Measurements from ENCODE around the gene WNK1. TPM values are rescaled to one million over a fixed set of nuclear protein-coding genes. Genes with fewer than 3 reads are reported as not detected.

WNK1 gene
- polyA plus RNA-seq, 1 experiment, result 38.0 TPM

- no peak for TF ChIP-seq CTCF (IDR thresholded peaks at IDR 0.05; ENCODE audit: low read depth, low read length)
- ChIA-PET POLR2A (no interaction called here), CTCF (interaction anchor here (1.1 kb wide), 1 partner anchor 20 kb away, joined by 3 read pairs; no protein-coding TSS in a partner anchor)
- H3K9me3 ChIP-seq (ENCODE audit: control insufficient read depth, insufficient read depth, low read length), result no peaks in the 10 kb centered on the region
- no peak overlapping the region for H3K27ac ChIP-seq (ENCODE audit: low read depth, low read length)
- DNase-seq (ENCODE audit: low read depth, low spot score), result no peak
- no peak overlapping the region for H3K4me3 ChIP-seq (ENCODE audit: low read depth, low read length)
- peaks cover 3% of the 10 kb centered on the region for H3K27me3 ChIP-seq (ENCODE audit: control insufficient read depth, insufficient read depth, low read length)
Observed at GRCh38 chr12:730550-730949, 21.8 kb upstream of the WNK1 start.

- TF ChIP-seq CTCF (IDR thresholded peaks at IDR 0.05; ENCODE audit: low read depth, low read length), result no peak
- ChIA-PET POLR2A (no interaction called here), CTCF (interaction anchor here (5.8 kb wide), 1 partner anchor 14 kb away, joined by 41 read pairs; the partner anchor contains the start of gene WNK1)
- no peak for DNase-seq (ENCODE audit: low read depth, low spot score)
- H3K27ac ChIP-seq (ENCODE audit: low read depth, low read length), result no peak overlapping the region
- H3K4me3 ChIP-seq (ENCODE audit: low read depth, low read length), result no peak overlapping the region
- no peaks in the 10 kb centered on the region for H3K9me3 ChIP-seq (ENCODE audit: control insufficient read depth, insufficient read depth, low read length)
- H3K27me3 ChIP-seq (ENCODE audit: control insufficient read depth, insufficient read depth, low read length), result peaks cover 2% of the 10 kb centered on the region
Observed at GRCh38 chr12:737122-737739, 15.1 kb upstream of the WNK1 start.

GRCh38 chr12:738712-739111, 13.7 kb upstream of the WNK1 start:
- Histone ChIP-seq H3K27me3 (ENCODE audit: control insufficient read depth, insufficient read depth, low read length) (peaks cover 2% of the 10 kb centered on the region), H3K27ac (ENCODE audit: low read depth, low read length) (no peak overlapping the region), H3K4me3 (ENCODE audit: low read depth, low read length) (no peak overlapping the region), H3K9me3 (ENCODE audit: control insufficient read depth, insufficient read depth, low read length) (no peaks in the 10 kb centered on the region)
- ChIA-PET CTCF (interaction anchor here (0.6 to 5.8 kb wide), 2 partner anchors 12 to 189 kb away, joined by 3 to 41 read pairs; partner anchors contain the start of gene WNK1), POLR2A (interaction anchor here (0.5 kb wide), 1 partner anchor 184 kb away, joined by 4 read pairs; no protein-coding TSS in a partner anchor)
- no peak for DNase-seq (ENCODE audit: low read depth, low spot score)
- TF ChIP-seq CTCF (IDR thresholded peaks at IDR 0.05; ENCODE audit: low read depth, low read length), result no peak

GRCh38 chr12:739349-739748, 13.0 kb upstream of the WNK1 start:
- CTCF ChIA-PET, result interaction anchor here (5.8 kb wide), 1 partner anchor 12 kb away, joined by 41 read pairs; the partner anchor contains the start of gene WNK1
- H3K27ac ChIP-seq (ENCODE audit: low read depth, low read length), result no peak overlapping the region
- no peak for DNase-seq (ENCODE audit: low read depth, low spot score)
- no peak for TF ChIP-seq CTCF (IDR thresholded peaks at IDR 0.05; ENCODE audit: low read depth, low read length)
- H3K4me3 ChIP-seq (ENCODE audit: low read depth, low read length), result no peak overlapping the region
- H3K9me3 ChIP-seq (ENCODE audit: control insufficient read depth, insufficient read depth, low read length), result no peaks in the 10 kb centered on the region
- POLR2A ChIA-PET, result no interaction called here
- peaks cover 2% of the 10 kb centered on the region for H3K27me3 ChIP-seq (ENCODE audit: control insufficient read depth, insufficient read depth, low read length)

- POLR2A ChIA-PET, result no interaction called here
- no peaks in the 10 kb centered on the region for H3K9me3 ChIP-seq (ENCODE audit: control insufficient read depth, insufficient read depth, low read length)
- CTCF ChIA-PET, result interaction anchor here (1.0 to 3.7 kb wide), 3 partner anchors 10 to 171 kb away, joined by 3 to 31 read pairs (median 4); partner anchors contain the start of gene WNK1
- peaks cover 2% of the 10 kb centered on the region for H3K27me3 ChIP-seq (ENCODE audit: control insufficient read depth, insufficient read depth, low read length)
- H3K4me3 ChIP-seq (ENCODE audit: low read depth, low read length), result no peak overlapping the region
- no peak for TF ChIP-seq CTCF (IDR thresholded peaks at IDR 0.05; ENCODE audit: low read depth, low read length)
- H3K27ac ChIP-seq (ENCODE audit: low read depth, low read length), result no peak overlapping the region
- no peak for DNase-seq (ENCODE audit: low read depth, low spot score)
Observed at GRCh38 chr12:740921-741320, 11.5 kb upstream of the WNK1 start.
